IPS-15b (cell line): ENCODE data around the gene SMIM20.
"Not testable (repeated sequence)": the region's sequence is repeated elsewhere in the genome, so short reads cannot be mapped to it uniquely, and the experiment has no call there.

ENCODE experiments used
- H3K27me3 ChIP-seq: one replicate; pipeline ENCODE4 v1.6.1; 2013; ENCODE audit warnings: low read length; ENCODE audit not compliant: control insufficient read depth, insufficient read depth
- H3K36me3 ChIP-seq: one replicate; pipeline ENCODE4 v1.6.1; 2013; ENCODE audit warnings: low read length; ENCODE audit not compliant: control insufficient read depth, insufficient read depth
- H3K4me1 ChIP-seq: one replicate; pipeline ENCODE4 v1.6.1; 2013; ENCODE audit warnings: mild to moderate bottlenecking, low read length; ENCODE audit not compliant: control insufficient read depth, insufficient read depth
- H3K4me3 ChIP-seq: one replicate; pipeline ENCODE4 v1.5.1; 2013; ENCODE audit warnings: low read depth, low read length
- H3K9ac ChIP-seq: one replicate; pipeline ENCODE4 v1.6.1; 2013; ENCODE audit warnings: low read depth, mild to moderate bottlenecking, low read length
- H3K9me3 ChIP-seq: one replicate; pipeline ENCODE4 v1.6.1; 2013; ENCODE audit warnings: mild to moderate bottlenecking, low read length; ENCODE audit not compliant: control insufficient read depth, insufficient read depth

The SMIM20 gene

DNA sequence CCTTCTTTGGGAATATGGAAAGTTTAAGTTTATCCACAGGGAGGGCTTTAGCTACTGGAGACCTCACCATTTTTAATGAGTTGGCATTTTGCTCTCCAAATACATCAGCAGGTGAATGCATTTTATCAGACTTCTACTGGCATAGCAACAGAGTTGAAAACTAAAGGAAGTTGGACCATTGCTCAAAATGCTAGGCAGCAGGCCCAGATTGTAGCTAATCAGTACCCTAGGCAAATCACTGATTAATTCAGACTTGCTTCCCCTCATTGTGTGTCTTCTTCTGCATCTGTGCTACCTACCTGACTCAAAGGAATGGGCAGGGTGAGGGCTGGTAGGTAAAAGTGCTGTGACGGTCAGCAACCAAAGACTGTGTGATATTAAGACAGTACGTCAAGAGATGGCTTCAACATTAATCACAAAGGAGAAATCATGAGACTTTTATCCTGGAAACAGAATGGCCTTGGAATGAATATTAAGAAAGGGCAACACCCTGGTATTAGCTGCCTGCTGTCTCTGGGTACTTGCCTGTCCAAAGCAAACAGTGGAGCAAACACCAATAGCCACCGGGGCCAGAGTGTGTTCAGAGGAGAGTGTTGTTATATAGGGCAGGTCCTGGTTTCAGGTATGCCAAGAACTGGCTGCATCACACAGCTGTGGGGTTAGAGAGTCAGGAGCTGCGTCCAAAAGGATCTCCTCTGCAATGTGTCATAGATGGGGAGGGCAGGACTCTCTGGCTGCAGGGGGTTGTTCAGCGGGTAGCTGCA, 17.1 kb upstream of the SMIM20 start:
- Histone ChIP-seq H3K9ac (no peak overlapping the region), H3K4me1 (peaks cover 7% of the 10 kb centered on the region), H3K27me3 (no peaks in the 10 kb centered on the region), H3K36me3 (no peaks in the 10 kb centered on the region), H3K4me3 (no peak overlapping the region), H3K9me3 (no peaks in the 10 kb centered on the region)

DNA sequence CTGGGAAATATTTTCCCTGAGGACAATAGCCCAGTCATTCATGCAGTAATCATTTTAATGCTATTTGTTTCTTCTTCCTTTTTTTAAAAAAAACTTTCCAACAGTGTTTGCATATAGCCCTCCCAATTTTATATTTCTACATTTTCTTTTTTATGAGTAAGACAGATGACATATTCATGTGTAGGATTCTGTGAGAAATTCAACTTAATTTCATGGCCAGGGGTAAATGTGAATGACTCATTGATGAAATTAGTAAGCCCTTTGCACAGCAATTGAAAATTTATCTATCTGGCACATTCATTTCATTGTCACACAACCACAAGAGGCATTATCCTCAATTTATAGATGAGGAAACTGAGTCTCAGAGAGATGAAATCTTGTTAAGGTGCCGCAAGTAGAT, 13.7 kb upstream of the SMIM20 start:
- Histone ChIP-seq H3K9ac (no peak overlapping the region), H3K4me1 (peaks cover 3% of the 10 kb centered on the region), H3K9me3 (no peaks in the 10 kb centered on the region), H3K36me3 (no peaks in the 10 kb centered on the region), H3K4me3 (no peak overlapping the region), H3K27me3 (no peaks in the 10 kb centered on the region)

DNA sequence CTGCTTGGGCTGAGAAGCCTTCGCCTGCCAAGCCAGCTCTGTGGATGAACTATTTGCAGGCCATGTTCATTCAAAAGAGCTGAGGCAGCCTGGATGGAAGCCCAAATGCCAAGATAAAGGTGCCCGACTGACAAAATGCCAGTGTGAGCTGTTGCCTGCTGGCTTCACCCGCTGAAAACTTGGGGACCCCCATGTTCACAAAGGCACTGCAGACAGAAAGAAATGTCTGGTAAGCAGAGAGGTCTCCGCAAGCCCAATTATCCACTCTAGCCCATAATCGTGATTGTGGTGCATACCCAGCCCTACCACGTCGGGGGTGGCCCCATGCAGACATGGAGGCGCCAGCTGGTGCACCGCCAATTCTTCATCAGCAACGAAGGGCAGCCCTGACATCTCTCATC, 13.0 kb upstream of the SMIM20 start:
- Histone ChIP-seq H3K9ac (no peak overlapping the region), H3K27me3 (no peaks in the 10 kb centered on the region), H3K4me1 (peaks cover 3% of the 10 kb centered on the region), H3K4me3 (no peak overlapping the region), H3K36me3 (no peaks in the 10 kb centered on the region), H3K9me3 (no peaks in the 10 kb centered on the region)

DNA sequence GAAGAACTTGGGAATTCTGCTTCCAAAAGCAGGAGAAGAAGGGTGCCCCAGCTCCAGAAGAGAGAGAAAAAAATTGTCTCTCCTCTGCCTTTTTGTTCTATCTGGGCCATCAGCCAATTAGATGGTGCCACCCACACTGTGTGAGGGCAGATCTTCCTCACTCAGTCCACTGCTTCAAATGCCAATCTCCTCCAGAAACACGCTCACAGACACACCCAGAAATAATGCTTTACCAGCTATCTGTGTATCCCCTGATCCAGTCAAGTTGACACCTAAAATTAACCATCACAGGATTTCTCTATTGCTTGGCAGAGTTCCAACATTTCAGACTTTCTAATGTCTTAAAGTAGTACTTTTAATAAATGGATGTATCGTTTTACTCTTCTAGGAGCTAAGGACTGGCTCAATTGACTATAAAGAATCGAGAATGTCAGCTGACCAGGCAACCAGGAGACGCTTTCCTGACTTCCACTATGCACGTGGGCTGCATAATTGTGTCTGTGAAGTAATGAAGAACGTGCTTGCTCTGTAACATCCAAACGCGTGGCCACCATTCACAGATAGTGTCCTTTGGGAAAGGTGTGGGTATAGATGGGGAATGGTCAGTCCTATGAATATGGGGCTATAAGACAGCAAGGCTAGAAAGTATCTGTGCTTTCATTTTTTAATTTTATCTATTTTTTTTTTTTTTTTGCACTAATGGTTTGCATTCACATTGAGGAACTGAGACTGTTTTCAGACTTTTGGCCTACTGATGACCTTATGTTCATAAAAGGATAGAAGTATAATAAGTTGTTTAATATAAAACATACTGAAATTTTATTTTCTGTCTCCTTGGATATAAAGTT, 9.9 kb upstream of the SMIM20 start:
- no peak overlapping the region for H3K9ac ChIP-seq
- peaks cover 3% of the 10 kb centered on the region for H3K4me1 ChIP-seq
- H3K27me3 ChIP-seq = no peaks in the 10 kb centered on the region
- no peaks in the 10 kb centered on the region for H3K36me3 ChIP-seq
- no peaks in the 10 kb centered on the region for H3K9me3 ChIP-seq
- no peak overlapping the region for H3K4me3 ChIP-seq

DNA sequence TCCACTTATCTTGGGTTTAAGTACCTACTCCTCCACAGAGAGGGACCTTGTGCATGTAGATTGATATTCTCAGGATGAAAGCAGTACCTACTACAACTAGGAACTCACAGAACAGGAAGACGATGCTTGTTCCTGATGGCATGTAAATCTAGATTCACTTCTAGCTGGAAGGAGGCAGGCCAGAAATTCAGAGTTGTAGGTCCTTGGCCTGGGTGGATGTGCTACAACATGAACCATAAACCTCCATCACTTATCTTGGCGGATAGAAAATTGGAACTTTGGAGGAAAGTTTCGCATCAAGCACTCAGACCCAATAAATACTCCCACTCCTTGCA, 9.3 kb upstream of the SMIM20 start:
- no peaks in the 10 kb centered on the region for H3K36me3 ChIP-seq
- no peaks in the 10 kb centered on the region for H3K9me3 ChIP-seq
- H3K4me1 ChIP-seq = peaks cover 3% of the 10 kb centered on the region
- no peaks in the 10 kb centered on the region for H3K27me3 ChIP-seq
- no peak overlapping the region for H3K4me3 ChIP-seq
- no peak overlapping the region for H3K9ac ChIP-seq

DNA sequence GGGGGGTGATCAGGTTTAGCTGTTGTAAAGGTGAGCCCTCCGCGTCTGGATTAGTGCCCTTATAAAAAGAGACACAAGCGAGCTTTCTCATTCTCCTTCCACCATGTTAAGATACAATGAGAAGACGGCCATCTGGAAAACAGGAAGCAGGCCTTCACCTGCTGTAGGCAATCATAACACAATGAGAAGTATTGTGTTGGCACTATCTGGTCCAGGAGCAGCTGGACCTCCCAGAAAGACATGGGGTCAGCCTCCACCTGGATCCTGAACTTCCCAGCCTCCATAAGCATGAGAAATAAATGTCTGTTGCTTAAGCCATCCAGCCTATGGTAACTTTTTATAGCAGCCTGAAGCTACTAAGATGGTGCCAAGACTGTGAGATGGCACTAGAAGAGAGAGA, 8.6 kb upstream of the SMIM20 start:
- H3K9me3 ChIP-seq = no peaks in the 10 kb centered on the region
- H3K27me3 ChIP-seq = no peaks in the 10 kb centered on the region
- peaks cover 3% of the 10 kb centered on the region for H3K4me1 ChIP-seq
- H3K4me3 ChIP-seq = no peak overlapping the region
- no peak overlapping the region for H3K9ac ChIP-seq
- no peaks in the 10 kb centered on the region for H3K36me3 ChIP-seq

DNA sequence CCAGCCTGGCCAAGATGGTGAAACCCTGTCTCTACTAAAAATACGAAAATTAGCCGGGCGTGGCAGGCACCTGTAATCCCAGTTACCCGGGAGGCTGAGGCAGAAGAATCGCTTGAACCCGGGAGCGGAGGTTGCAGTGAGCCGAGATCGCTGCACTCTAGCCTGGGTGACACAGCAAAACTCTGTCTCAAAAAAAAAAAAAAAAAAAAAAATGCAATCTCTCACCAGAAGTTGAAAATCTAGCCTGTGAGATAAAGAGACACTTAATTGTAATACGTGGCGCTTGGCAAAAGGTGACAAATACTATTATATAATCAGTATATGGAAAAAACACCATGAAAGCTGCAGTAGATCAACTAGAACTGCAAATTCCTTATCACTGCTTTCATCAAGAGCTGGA, 7.9 kb upstream of the SMIM20 start:
- H3K9ac ChIP-seq, H3K27me3 ChIP-seq, H3K36me3 ChIP-seq, H3K4me1 ChIP-seq, H3K4me3 ChIP-seq, H3K9me3 ChIP-seq: not testable (repeated sequence)

DNA sequence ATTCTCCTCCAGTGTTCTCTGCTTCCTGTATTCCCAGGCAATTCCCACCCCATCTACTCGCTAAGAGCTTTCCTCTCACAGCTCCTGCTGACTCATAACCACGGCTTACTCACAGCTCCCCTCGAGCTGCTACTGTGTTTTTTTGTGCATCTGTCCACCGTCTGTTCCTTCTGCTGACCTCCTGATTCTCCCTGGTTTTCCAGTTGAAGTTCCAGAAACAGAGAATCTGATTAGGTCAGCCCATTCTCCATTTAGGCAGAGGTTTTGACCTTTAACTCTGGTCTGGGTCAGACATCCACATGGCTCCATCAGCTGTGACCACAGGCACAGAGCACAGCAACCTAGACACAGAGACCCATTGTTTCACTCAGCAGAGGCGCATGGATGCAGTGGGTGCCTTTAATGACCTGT, 5.5 kb upstream of the SMIM20 start:
- Histone ChIP-seq H3K9ac (no peak overlapping the region), H3K27me3 (peaks cover 6% of the 10 kb centered on the region), H3K4me3 (no peak overlapping the region), H3K4me1 (no peaks in the 10 kb centered on the region), H3K9me3 (no peaks in the 10 kb centered on the region), H3K36me3 (no peaks in the 10 kb centered on the region)

DNA sequence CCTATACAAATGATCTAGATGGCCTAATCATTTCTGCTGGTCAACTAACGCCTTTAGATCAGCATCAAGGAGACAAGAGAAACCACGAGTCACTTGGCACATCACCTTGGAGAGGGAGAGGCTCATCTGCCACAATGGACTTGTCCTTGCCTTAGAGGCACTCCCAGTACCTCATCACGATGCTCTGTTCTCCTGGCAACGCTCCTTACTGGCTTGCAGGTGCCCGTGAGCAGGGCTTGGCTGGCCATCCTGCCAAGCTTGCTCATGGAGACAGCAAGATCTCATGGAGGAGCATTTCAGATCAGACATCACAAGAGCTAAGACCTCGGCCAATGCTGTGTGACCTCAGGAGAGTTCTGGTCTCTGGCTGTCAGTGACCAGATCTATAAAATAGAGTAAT, 2.7 kb upstream of the SMIM20 start:
- H3K36me3 ChIP-seq = no peaks in the 10 kb centered on the region
- H3K4me3 ChIP-seq = no peak overlapping the region
- H3K27me3 ChIP-seq = peaks cover 6% of the 10 kb centered on the region
- no peaks in the 10 kb centered on the region for H3K9me3 ChIP-seq
- no peak overlapping the region for H3K9ac ChIP-seq
- peaks cover 4% of the 10 kb centered on the region for H3K4me1 ChIP-seq

DNA sequence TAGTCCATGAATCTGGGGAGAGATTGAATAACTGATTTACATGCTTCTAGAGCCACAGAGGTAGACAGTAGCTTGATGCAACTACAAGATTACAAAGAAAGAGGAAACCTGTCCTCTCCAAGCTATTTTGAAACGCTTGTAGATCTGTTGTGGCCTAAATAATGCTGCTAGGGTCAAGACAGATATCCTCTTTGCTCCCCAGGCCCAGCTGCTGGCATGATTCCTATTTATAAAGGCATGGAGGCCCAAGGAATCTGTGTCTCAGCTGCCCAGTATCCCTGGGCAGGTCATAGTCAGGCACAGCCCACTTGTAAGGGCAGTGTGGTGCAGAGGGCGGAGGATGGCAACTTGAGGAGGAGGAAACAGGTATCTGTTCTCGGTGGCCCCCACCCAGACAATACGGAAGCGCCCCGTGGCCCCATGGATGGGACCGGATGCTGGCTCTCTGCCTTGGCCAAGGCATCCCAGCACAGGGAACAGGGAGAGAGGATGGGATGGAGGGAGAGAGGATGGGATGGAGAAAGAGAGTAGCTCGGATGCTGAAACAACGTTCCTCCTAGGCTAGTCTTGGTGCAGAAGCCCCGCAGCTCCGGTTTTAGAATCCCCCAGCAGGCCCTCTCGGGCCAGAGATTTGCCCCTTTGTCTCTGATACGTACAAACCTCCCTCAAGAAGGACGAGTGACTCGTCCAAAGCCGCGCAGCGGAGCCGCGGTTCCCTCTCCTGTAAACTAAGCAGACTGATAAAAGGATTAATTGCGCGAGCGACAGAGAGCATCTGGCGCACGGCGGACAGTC, 767 bp upstream of the SMIM20 start:
- H3K9me3 ChIP-seq = no peaks in the 10 kb centered on the region
- peak overlapping the region; percentile 42 for H3K9ac ChIP-seq
- H3K4me1 ChIP-seq = peaks cover 4% of the 10 kb centered on the region
- peaks cover 5% of the 10 kb centered on the region for H3K36me3 ChIP-seq
- peak overlapping the region; percentile 70 for H3K4me3 ChIP-seq
- H3K27me3 ChIP-seq = peaks cover 6% of the 10 kb centered on the region

DNA sequence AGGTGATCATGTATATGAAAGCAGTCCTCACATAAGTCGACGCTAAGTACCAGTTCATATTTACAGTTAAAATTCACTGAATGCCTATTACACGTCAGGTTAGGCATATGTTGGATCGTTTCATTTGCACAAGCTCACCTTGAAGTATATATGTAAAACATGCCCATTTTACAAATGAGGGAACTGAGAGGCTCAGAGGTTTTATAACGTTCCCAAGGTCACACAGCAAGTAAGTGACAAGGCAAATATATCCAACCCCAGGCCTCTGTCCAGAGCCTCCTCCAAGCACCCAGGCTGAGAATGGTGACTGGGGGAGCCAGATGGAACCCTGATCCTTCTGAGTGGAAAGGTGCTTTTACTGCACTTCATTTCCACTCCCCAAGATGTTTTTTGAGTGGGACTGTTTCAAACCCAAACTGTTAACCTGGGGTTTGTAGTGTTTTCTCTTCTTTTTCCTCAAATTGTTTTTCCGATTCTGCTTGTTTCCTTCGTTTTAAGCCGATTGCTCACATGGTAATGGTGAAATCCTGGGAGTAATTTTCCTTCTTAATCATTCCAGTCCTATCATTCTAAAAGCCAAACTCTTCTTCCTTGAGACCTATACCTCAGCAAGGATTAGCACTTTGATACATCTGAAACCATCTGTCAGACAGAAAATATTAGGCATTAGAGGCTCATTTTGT, 791 bp downstream of the SMIM20 start:
- peaks cover 6% of the 10 kb centered on the region for H3K27me3 ChIP-seq
- peaks cover 4% of the 10 kb centered on the region for H3K4me1 ChIP-seq
- H3K4me3 ChIP-seq = peak overlapping the region; percentile 87
- peak overlapping the region; percentile 80 for H3K9ac ChIP-seq
- H3K36me3 ChIP-seq = peaks cover 5% of the 10 kb centered on the region
- H3K9me3 ChIP-seq = no peaks in the 10 kb centered on the region
